Measurements from ENCODE around the gene TENM4. TPM values are rescaled to one million over a fixed set of nuclear protein-coding genes. Genes with fewer than 3 reads are reported as not detected.

Gene TENM4
- total and polyA plus RNA-seq, 2 of the 8 experiments (the other 6 are each of a cell fraction or from before 2014, with no cell fraction given) = 3.5 to 7.2 TPM

- TF ChIP-seq CTCF (IDR thresholded peaks at IDR 0.05; ENCODE audit: control extremely low read depth in 1 of 3, insufficient read depth in 1 of 3, low read depth in 1 of 3, low read length in 3 of 3) = no peak
- no peak for TF ChIP-seq CBX5 (IDR thresholded peaks at IDR 0.05; ENCODE audit: low read depth, low read length)
- TF ChIP-seq CHD7 (IDR thresholded peaks at IDR 0.05; ENCODE audit: insufficient replicate concordance, low read length) = no peak
These were observed 107.5 kb downstream of the TENM4 start (continued) for GRCh38 chr11:79333355-79333754.
